ENCODE measurements around the gene TGFBR2. TPM values are rescaled to one million over a fixed set of nuclear protein-coding genes. Genes with fewer than 3 reads are reported as not detected.

The TGFBR2 gene
- total RNA-seq, 1 experiment from 2014 or later: 45.9 TPM

GRCh38 chr3:30608598-30608947 is 2.2 kb downstream of the TGFBR2 start (continued):
- TF ChIP-seq TCF7L2 (IDR thresholded peaks at IDR 0.05; ENCODE audit: low read depth, low read length): no peak

DNA sequence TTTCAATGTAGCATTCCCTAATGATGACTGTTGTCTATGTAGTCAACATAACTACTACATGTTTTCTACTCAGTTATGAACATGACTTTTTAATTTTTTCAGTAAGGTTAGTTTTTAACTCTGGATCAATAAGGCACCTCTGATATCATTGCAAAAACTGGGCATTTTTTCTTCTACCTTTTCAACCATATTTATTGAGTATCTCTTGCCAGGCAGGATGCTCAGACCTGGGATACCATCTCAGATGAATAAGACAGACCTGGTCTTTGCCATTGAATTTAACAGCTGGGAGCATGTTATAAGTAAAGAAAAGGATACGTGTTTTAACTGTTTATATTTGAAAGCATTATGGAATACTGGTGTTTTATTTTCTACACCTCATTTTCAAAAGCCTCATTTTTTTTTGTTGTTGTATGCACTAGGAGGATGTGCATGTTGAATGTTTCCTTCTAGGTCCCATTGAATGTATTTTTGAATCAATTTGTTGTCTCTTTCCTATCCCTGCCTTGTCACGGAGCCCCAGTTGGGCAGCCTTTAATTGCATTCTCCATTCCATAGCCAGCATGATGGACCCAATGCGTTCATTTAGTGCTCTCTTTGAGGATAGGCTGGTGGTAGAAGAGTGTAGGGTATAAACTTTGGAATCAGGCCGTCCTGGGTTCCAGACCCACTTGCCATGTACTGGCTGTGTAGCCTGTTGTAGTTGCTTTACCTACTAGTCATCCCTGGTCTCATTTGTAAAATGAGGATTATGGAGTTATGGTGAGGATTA is 3.7 kb downstream of the TGFBR2 start:
- POLR2A ChIA-PET: no interaction called here
- no peaks in the 10 kb centered on the region for H3K27me3 ChIP-seq (ENCODE audit: control insufficient read depth, insufficient read depth, low read length)
- no TSS peak for BruUV-seq (replicated peaks)
- peak overlapping the region; percentile 68 for H3K27ac ChIP-seq (ENCODE audit: low read length)
- in situ Hi-C loops (cut with HindIII; ENCODE audit: low pct_unique_long_range_greater_than_20kb, low sequenced_read_pairs): no loop called here
- TF ChIP-seq SIN3A (IDR thresholded peaks at IDR 0.05; ENCODE audit: borderline replicate concordance, insufficient read depth, low read depth, low read length) (no peak), TCF7L2 (IDR thresholded peaks at IDR 0.05; ENCODE audit: low read depth, low read length) (no peak)
- DNase-seq (ENCODE audit: low read depth, low spot score): no peak
- CTCF ChIA-PET: no interaction called here
- H3K36me3 ChIP-seq (ENCODE audit: control insufficient read depth, insufficient read depth, low read length): no peaks in the 10 kb centered on the region; the same call in 1 of the 2 replicates
- H3K9me3 ChIP-seq (ENCODE audit: control insufficient read depth, insufficient read depth, low read depth, low read length): no peaks in the 10 kb centered on the region
- no peak for ATAC-seq
- H3K4me1 ChIP-seq (ENCODE audit: control insufficient read depth, insufficient read depth, low read length): peaks cover 53% of the 10 kb centered on the region
- intact Hi-C loops (cut with micrococcal nuclease; ENCODE audit: unreplicated experiment): loop anchor here (5.0 to 10.0 kb wide), 3 partner anchors 82 to 495 kb away; no protein-coding TSS in a partner anchor
- H3K4me3 ChIP-seq (ENCODE audit: low read depth in 2 of 2, low read length in 2 of 2): peak overlapping the region in 1 of 2 experiments; percentile 30; a peak in 2 of 4 replicates

DNA sequence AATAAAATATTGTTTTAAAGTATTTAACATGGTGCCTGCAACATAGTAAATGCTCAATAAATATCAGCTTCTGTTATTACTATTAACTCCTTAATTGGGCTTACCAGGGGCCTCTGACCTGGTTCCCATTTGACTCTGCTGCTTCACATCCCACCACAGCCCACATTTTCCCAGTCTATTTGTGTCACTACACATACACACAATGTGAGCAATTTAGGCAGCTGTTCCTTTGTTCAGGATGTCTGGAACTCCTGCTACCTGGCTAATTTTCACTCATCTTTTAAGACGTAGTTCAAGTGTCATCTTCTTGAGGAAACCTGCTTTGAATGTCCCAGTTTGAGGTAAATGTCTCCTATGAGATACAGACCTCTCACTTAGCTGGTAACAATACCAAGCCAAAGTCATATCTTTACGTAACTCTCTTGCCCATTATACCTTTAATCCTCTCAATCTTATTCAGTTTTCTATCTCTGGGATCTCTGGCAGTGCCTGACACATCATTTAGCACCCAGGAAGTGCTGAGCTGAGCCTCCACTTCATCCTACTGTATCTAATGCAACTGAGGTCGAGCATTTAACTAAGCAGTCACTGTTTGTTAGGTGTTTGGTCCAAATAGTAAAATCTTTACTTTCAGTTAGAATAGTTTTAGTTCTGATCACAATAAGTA is 4.4 kb downstream of the TGFBR2 start:
- Histone ChIP-seq H3K27ac (ENCODE audit: low read length) (peak overlapping the region; percentile 68), H3K4me3 (ENCODE audit: low read depth in 2 of 2, low read length in 2 of 2) (0 out of 4 replicates have a peak overlapping the region, but pooled peaks of 1 of the 2 experiments have one; percentile 8), H3K9me3 (ENCODE audit: control insufficient read depth, insufficient read depth, low read depth, low read length) (no peaks in the 10 kb centered on the region), H3K27me3 (ENCODE audit: control insufficient read depth, insufficient read depth, low read length) (no peaks in the 10 kb centered on the region), H3K36me3 (ENCODE audit: control insufficient read depth, insufficient read depth, low read length) (no peaks in the 10 kb centered on the region; the same call in 1 of the 2 replicates), H3K4me1 (ENCODE audit: control insufficient read depth, insufficient read depth, low read length) (peaks cover 51% of the 10 kb centered on the region)
- TF ChIP-seq REST (IDR thresholded peaks at IDR 0.05; ENCODE audit: insufficient read depth in 1 of 2, low read depth in 2 of 2, low read length in 1 of 2) (no peak), POLR2AphosphoS5 (IDR thresholded peaks at IDR 0.05; ENCODE audit: low read depth, low read length) (no peak)
- ChIA-PET POLR2A (no interaction called here), CTCF (no interaction called here)
- ATAC-seq: no peak
- DNase-seq (ENCODE audit: low read depth, low spot score): no peak
- no TSS peak for BruUV-seq (replicated peaks)
- in situ Hi-C loops (cut with HindIII; ENCODE audit: low pct_unique_long_range_greater_than_20kb, low sequenced_read_pairs): no loop called here
- intact Hi-C loops (cut with micrococcal nuclease; ENCODE audit: unreplicated experiment): loop anchor here (5.0 kb wide), 1 partner anchor 81 kb away; no protein-coding TSS in a partner anchor

Data from Panc1 (cell line).